Effector memory CD8-positive, alpha-beta T cell (primary cell): ENCODE data around the gene CDKAL1.

ENCODE experiments used
- ATAC-seq: fragments of 150-1000 bp; cut with Tn5 transposase; replicated peaks from 2 replicates; pipeline ENCODE4 v1.10.0; 2021; ENCODE audit warnings: mild to moderate bottlenecking, moderate library complexity
- DNase-seq, 3 experiments: peaks; one replicate each; pipeline ENCODE4 v3.0.0; 2021
- H3K27ac Mint-ChIP-seq, 2 donors: one replicate each; pipeline ENCODE4 v1.8.0; 2022; ENCODE audit warnings: mild to moderate bottlenecking in 2 of 2, mixed read lengths in 2 of 2, moderate library complexity in 2 of 2
- H3K27me3 Mint-ChIP-seq, 2 donors: one replicate each; pipeline ENCODE4 v1.8.0; 2022; ENCODE audit warnings: mixed read lengths in 2 of 2
- H3K36me3 Mint-ChIP-seq: one replicate; pipeline ENCODE4 v1.8.0; 2022; ENCODE audit warnings: mild to moderate bottlenecking, moderate library complexity, mixed read lengths; ENCODE audit not compliant: insufficient read depth
- H3K4me1 Mint-ChIP-seq, 2 donors: one replicate each; pipeline ENCODE4 v1.8.0; 2022; ENCODE audit warnings: low read depth in 2 of 2, mixed read lengths in 2 of 2
- H3K4me3 Mint-ChIP-seq, 2 donors: one replicate each; pipeline ENCODE4 v1.8.0; 2022; ENCODE audit warnings: mild to moderate bottlenecking in 2 of 2, mixed read lengths in 2 of 2, moderate library complexity in 2 of 2
- H3K9me3 Mint-ChIP-seq, 2 donors: one replicate each; pipeline ENCODE4 v1.8.0; 2022; ENCODE audit warnings: mixed read lengths in 2 of 2

The CDKAL1 gene

DNA sequence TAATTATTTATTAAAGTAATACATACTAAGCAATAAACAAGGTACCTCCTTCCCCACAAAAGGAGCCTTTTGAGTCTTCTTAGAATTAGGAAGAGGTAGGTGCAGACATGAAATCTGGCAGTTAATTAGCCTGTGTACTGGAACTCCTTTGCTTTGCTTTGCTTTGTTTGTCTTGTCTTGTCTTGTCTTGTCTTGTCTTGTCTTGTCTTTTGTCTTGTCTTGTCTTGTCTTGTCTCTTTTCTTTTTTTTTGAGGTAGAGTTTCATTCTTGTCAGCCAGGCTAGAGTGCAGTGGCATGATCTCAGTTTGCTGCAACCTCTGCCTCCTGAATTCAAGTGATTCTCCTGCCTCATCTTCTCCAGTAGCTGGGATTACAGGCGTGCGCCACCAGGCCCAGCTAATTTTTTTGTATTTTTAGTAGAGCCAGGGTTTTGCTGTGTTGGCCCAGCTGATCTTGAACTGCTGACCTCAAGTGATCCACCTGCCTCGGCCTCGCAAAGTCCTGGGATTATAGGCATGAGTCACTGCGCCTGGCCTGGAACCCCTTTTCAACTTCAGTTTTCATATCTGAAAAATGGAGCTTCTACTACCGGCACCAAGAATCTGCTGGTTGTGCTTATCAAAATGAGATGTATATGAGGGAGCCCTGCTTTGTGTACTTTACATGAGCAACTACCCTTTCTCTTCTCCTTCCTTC, 301.2 kb downstream of the CDKAL1 start:
- Mint-ChIP-seq H3K27ac (peak overlapping the region in 1 of 2 donors; percentile 79), H3K36me3 (peaks cover 7% of the 10 kb centered on the region), H3K4me1 (peaks cover 15 to 33% of the 10 kb centered on the region in 2 donors), H3K9me3 (no peaks in the 10 kb centered on the region), H3K27me3 (no peaks in the 10 kb centered on the region), H3K4me3 (no peak overlapping the region)
- DNase-seq (no peak), ATAC-seq (no peak)

DNA sequence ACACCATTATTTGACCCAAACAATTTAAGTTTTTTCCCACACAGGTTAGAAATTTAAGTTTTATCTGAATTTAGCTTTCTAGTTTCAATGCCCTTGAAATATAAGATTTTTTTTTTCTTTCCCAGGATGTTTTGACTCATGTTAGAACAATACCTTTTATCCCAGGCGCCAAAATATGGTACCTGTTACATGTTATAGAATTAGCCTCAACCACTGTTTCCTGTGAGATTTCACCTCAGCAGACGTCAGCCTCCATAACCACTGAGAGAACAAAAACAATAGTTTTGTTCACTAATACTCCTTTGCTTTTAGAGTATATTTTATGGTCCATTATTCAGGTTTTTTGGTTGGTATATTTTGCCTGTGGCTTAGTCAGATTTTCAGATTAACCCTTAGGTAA, 302.9 kb downstream of the CDKAL1 start:
- Mint-ChIP-seq H3K27ac (peak overlapping the region; percentile 18 to 84), H3K9me3 (no peaks in the 10 kb centered on the region), H3K4me3 (peak overlapping the region; percentile 33 to 34), H3K4me1 (peaks cover 13 to 33% of the 10 kb centered on the region in 2 donors), H3K36me3 (peaks cover 4% of the 10 kb centered on the region), H3K27me3 (no peaks in the 10 kb centered on the region)
- DNase-seq, result peak; percentile 10 to 16 (median 13)
- ATAC-seq, result peak; percentile 99

DNA sequence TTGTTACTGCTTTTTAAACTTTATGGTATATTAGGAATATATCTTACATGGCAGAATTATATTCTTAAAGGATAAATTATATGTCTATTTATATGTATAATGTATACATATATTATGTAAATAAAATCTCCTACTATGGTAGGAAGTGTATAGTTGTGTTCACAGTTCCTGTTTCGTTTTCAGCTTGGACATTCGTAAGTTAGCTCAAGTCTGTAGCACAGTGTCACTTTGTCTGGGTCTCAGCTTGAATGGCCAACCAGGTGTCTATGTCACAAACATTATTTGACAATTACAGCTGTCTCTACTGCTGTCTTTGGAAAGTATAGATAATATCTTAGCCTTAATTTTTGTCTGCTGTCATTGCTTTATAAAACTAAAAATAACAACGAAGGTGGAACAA, 303.9 kb downstream of the CDKAL1 start:
- H3K36me3 Mint-ChIP-seq, result peaks cover 4% of the 10 kb centered on the region
- H3K27me3 Mint-ChIP-seq, result no peaks in the 10 kb centered on the region
- ATAC-seq (no peak), DNase-seq (no peak)
- H3K9me3 Mint-ChIP-seq, result no peaks in the 10 kb centered on the region
- peak overlapping the region in 1 of 2 donors; percentile 18 for H3K27ac Mint-ChIP-seq
- H3K4me3 Mint-ChIP-seq, result no peak overlapping the region
- H3K4me1 Mint-ChIP-seq, result peaks cover 13 to 33% of the 10 kb centered on the region in 2 donors

DNA sequence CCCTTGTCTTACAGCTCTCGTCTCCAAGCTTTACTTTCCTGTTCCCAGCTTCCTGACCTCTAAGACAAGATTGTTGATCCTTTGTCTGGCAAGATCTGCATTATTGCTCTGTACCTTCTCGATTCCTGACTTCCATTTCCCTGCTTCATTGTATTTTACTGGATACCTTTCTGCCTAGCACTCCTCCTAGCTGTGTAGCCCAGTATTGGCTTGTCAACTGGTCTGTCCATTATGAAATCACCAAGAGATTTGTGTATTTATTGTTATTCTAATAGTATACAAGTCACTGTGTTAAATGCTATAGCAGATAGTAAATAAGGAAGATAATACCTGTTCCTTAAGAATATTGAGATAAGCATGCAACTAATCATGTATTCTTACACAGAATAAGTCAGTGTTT, 305.4 kb downstream of the CDKAL1 start:
- Mint-ChIP-seq H3K4me1 (peaks cover 7 to 20% of the 10 kb centered on the region in 2 donors), H3K9me3 (no peaks in the 10 kb centered on the region), H3K27me3 (no peaks in the 10 kb centered on the region), H3K27ac (no peak overlapping the region), H3K36me3 (peaks cover 8% of the 10 kb centered on the region), H3K4me3 (no peak overlapping the region)
- DNase-seq, result no peak
- ATAC-seq, result no peak

DNA sequence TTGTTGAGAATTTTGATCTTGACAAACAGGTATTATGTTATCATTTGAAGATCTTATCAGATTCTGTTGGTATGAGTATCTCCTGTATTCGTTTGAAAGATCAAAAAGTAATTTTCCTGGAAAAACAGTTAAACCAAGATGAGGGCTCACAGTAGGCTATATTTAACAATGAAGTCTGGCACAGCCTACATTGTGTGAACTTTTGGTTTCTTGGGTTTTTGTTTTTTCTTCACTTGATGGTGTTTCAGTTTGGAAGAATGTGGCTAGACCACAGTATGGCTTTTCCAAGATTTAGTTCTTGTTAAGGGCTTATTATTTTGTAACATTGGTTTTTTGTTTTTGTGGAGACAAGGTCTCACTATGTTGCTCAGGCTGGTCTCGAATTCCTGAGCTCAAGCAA, 306.4 kb downstream of the CDKAL1 start:
- Mint-ChIP-seq H3K36me3 (peaks cover 8% of the 10 kb centered on the region), H3K27ac (no peak overlapping the region), H3K4me1 (peaks cover 7 to 13% of the 10 kb centered on the region in 2 donors), H3K27me3 (no peaks in the 10 kb centered on the region), H3K9me3 (no peaks in the 10 kb centered on the region), H3K4me3 (no peak overlapping the region)
- DNase-seq (no peak), ATAC-seq (no peak)

DNA sequence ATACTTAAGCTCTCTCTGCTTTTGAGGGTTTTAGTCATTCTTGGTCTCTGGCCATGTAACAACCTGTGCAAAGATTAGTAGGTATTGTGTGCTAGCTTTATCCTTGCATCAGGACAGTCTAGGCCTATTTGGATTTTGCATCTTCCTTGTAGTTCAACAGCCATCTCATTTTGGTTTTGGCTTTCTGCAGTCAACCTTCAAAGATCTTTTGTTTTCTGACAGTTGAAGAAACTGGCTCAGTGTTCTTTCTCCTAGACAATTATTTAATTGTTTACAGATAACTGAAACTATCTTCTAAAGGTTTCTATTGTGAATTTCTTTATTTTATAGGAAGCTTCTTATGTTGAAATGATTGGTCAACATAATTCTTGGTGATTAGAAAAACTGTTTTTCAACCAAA, 307.5 kb downstream of the CDKAL1 start:
- Mint-ChIP-seq H3K9me3 (no peaks in the 10 kb centered on the region), H3K36me3 (peaks cover 7% of the 10 kb centered on the region), H3K4me3 (no peak overlapping the region), H3K27me3 (no peaks in the 10 kb centered on the region), H3K27ac (no peak overlapping the region), H3K4me1 (peaks cover 9 to 15% of the 10 kb centered on the region in 2 donors)
- no peak for ATAC-seq
- DNase-seq, result no peak

DNA sequence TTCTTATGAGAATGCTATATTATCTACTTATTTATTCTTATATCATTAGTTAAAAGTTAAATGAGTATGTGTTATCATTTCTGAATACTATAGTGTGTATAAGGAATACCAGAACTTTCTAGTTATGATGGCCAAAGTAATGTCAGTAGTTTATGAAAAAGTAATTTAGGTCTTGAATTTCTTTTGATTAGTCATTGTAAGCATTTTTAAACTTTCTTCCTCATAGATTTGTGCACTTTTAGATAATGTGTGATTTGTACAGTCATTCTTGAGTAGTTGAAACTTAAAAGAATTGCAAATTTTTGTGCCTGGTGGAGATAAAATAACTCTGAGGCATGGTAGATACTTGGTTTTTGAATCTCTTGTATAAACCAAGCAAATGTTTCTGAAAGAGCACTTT, 311.3 kb downstream of the CDKAL1 start:
- H3K27me3 Mint-ChIP-seq, result no peaks in the 10 kb centered on the region
- no peaks in the 10 kb centered on the region for H3K9me3 Mint-ChIP-seq
- no peak overlapping the region for H3K4me3 Mint-ChIP-seq
- DNase-seq (no peak), ATAC-seq (no peak)
- H3K4me1 Mint-ChIP-seq, result peaks cover 2 to 5% of the 10 kb centered on the region in 2 donors
- peaks cover 4% of the 10 kb centered on the region for H3K36me3 Mint-ChIP-seq
- H3K27ac Mint-ChIP-seq, result no peak overlapping the region

DNA sequence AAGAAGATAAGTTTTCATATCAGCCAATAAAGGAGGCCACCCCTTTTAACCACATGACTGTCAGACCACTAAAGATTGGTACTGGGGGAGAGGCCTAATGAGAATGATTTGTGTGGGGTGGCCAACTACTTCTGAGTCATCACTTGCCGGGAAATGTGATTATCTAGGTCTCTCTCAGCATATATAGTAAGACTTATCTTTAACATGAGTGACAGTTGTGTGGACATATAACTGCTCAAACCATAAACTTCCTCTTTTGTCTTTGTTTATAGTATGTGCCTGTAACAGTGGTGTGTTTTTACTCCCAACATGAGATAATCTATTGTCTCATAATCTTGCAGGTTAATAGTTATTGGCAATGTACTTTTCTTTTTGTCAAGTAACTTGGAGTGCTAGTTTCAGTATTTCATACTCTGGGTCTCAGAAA, 312.4 kb downstream of the CDKAL1 start:
- ATAC-seq (no peak), DNase-seq (no peak)
- Mint-ChIP-seq H3K27ac (peak overlapping the region in 1 of 2 donors; percentile 22), H3K4me3 (no peak overlapping the region), H3K9me3 (no peaks in the 10 kb centered on the region), H3K4me1 (peaks cover 2 to 5% of the 10 kb centered on the region in 2 donors), H3K36me3 (peaks cover 7% of the 10 kb centered on the region), H3K27me3 (no peaks in the 10 kb centered on the region)

DNA sequence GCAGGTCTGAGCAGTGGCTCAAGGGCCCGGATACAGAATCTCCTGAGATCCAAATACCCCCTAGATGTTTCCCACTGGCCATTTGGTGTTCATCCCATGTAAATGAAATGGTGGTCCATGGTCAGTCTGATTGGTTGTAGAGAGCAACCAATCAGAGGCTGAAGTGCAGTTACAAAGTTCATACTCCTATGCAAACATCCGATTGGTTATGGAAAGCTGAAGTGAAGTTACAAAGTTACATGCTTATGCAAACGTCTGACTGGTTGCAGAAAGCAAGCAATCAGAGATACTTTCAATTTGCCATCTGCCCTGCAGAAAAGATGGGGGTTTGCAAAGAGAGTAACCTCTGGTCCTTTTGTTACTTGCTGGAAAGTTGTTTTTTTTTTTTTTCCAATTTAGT, 313.6 kb downstream of the CDKAL1 start:
- no peak overlapping the region for H3K4me3 Mint-ChIP-seq
- H3K36me3 Mint-ChIP-seq, result peaks cover 7% of the 10 kb centered on the region

DNA sequence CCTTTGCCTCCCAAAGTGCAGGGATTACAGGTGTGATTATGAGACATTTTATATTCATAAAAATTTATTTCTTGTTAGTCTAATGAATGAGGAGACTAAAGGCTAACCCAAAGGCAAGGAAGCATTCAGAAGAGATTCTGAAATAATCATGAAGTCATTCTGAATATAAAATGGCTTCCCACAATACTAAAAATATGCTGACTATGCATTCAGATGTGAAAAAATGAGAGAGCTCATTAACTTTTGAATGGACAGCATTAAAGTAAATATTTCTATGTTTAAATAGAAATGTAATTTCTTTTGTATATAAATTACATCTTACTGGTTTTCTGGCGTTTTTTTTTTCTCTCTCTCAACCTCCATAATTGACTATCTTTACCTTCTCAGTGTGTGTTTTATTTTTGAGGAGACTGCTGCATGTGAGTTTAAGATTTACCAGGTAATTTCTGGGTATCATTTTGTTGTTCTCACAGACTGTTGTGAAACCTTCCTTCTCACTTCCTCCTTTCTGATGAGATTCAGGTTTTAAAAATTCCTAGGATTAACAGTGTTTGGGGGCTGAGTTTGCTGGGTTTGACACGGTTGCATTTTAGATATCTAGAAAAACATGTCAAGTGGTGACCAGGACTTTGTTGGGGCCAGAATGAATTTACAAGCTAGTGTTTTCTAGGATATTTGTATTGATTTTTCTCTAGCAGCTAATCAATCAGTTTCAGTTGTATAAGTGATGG, 316.6 kb downstream of the CDKAL1 start:
- no peak for DNase-seq
- H3K27ac Mint-ChIP-seq, result no peak overlapping the region
- peaks cover 2 to 5% of the 10 kb centered on the region in 2 donors for H3K4me1 Mint-ChIP-seq
- no peaks in the 10 kb centered on the region for H3K9me3 Mint-ChIP-seq
- H3K27me3 Mint-ChIP-seq, result no peaks in the 10 kb centered on the region
- H3K36me3 Mint-ChIP-seq, result peaks cover 3% of the 10 kb centered on the region
- ATAC-seq, result no peak
- no peak overlapping the region for H3K4me3 Mint-ChIP-seq

More for the DNA sequence above, 313.6 kb downstream of the CDKAL1 start:
- Mint-ChIP-seq H3K27me3 (no peaks in the 10 kb centered on the region), H3K27ac (no peak overlapping the region), H3K4me1 (peaks cover 2 to 5% of the 10 kb centered on the region in 2 donors), H3K9me3 (no peaks in the 10 kb centered on the region)
- DNase-seq (no peak), ATAC-seq (no peak)

DNA sequence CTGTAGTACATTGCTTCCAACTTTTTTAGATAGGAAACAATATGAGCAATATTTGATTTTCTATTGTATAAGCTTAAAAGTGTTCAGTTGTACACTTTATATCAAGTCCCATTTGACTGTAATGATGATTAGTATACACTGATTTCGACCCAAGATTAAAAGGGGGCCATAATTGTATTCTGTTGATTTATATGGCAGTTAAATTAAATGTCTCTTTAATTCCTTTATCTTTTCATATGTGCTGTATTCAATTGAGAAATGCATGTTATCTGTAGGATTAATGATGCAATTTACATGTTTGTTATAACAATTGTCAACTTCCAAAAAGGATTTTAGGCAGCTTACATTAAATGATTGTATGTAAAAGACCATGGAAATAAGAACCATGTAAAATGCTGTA, 317.5 kb downstream of the CDKAL1 start:
- no peaks in the 10 kb centered on the region for H3K9me3 Mint-ChIP-seq
- H3K4me1 Mint-ChIP-seq, result peaks cover 0 to under 1% of the 10 kb centered on the region in 2 donors
- H3K27me3 Mint-ChIP-seq, result no peaks in the 10 kb centered on the region
- DNase-seq (no peak), ATAC-seq (no peak)
- H3K27ac Mint-ChIP-seq, result no peak overlapping the region
- no peak overlapping the region for H3K4me3 Mint-ChIP-seq
- H3K36me3 Mint-ChIP-seq, result peaks cover 3% of the 10 kb centered on the region

DNA sequence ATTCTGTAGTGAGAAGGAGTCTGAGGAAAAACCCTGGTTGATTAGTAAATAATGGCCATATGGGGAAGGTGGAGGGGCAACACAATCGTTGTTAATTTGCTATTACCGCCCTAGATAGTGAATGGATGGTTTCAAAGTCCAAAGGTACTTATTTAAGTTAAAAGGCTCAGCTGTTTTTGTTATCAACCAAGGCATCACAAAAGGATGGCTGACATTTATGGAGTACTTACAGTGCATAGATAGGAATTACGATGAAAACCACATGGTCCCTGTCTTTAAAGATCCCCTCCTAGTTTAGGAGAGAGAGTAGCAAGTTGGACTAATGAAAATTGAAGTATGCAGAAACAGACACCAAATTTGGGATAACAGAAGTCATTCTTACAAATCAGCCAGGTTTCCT, 319.6 kb downstream of the CDKAL1 start:
- ATAC-seq (no peak), DNase-seq (no peak)
- no peaks in the 10 kb centered on the region for H3K9me3 Mint-ChIP-seq
- H3K4me1 Mint-ChIP-seq, result no peaks in the 10 kb centered on the region
- H3K36me3 Mint-ChIP-seq, result peaks cover 3% of the 10 kb centered on the region
- no peak overlapping the region for H3K27ac Mint-ChIP-seq
- H3K27me3 Mint-ChIP-seq, result no peaks in the 10 kb centered on the region
- no peak overlapping the region for H3K4me3 Mint-ChIP-seq

DNA sequence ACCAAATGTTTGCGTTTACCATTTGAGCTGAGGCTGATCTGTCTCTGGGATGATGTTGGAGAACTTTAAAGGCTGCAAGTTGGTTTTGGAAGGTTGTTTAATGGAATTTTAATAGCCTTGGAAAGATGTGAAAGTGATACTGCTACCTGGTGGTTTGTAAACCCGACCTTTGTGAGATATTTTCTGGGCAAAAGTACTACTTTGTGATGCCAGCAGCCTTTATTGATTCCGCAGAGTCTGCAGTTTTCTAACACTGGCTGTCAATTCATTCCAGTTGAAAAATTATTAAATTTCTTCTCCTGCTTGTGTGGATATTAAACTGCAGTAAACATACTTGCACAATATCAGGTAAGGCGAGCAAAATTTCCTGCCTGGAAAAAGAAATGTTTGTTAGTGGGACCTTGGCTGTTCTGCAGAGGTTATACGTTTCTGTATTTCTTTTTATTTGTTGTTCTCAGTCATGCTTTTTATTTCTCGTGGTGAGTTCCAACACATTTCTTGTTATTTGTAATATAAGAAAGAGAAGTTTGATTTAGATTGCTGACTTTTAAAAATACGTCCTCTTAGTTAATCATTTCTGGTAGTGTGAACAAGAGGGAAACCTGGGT, 322.5 kb downstream of the CDKAL1 start:
- Mint-ChIP-seq H3K9me3 (no peaks in the 10 kb centered on the region), H3K36me3 (no peaks in the 10 kb centered on the region), H3K4me1 (no peaks in the 10 kb centered on the region), H3K4me3 (no peak overlapping the region), H3K27me3 (no peaks in the 10 kb centered on the region), H3K27ac (no peak overlapping the region)
- DNase-seq (no peak), ATAC-seq (no peak)

DNA sequence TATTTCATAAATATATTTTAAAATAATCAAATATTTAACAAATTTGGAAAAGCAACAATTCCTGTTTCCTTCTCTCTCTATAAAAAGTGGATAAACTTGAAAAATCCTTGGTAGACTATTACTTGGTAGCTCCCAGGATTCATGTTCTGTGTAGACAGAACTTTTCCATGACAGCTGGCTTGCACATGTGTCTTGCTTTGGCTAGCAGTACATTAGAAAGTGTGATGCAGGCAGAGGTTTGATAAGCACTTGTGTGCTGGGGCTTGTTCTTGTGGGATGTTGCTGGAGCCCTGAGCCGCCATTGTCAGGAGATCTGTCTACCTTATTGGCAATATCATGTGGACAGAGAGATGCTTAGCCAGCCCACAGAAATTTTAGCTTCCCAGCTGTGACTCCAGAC, 327.2 kb downstream of the CDKAL1 start:
- H3K36me3 Mint-ChIP-seq, result no peaks in the 10 kb centered on the region
- DNase-seq (no peak), ATAC-seq (no peak)
- H3K27ac Mint-ChIP-seq, result no peak overlapping the region
- H3K27me3 Mint-ChIP-seq, result no peaks in the 10 kb centered on the region
- no peak overlapping the region for H3K4me3 Mint-ChIP-seq
- H3K9me3 Mint-ChIP-seq, result no peaks in the 10 kb centered on the region
- no peaks in the 10 kb centered on the region for H3K4me1 Mint-ChIP-seq
